ENCODE results near the gene RTF2.

DNA sequence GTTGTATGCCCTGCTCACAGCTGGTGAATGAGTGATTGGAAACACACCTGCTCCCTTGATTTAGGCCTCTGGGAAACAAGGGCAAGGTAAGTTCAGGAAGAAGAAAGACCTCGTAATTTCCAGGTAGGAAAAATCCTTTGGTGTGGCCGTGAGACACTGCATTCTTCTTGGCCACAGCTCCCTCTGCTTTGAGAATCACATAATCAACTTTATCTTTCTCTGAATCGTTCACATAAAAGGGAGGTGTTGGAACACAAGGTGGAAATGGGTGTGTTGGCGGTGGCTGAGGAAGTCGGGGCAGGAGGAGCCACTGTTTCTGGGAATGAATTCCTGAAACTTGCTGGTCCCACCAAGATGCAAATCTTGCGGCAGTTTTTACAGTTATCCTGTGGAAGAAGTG lies 90.5 kb downstream of the RTF2 start:
- TF ChIP-seq, protein P1, sequence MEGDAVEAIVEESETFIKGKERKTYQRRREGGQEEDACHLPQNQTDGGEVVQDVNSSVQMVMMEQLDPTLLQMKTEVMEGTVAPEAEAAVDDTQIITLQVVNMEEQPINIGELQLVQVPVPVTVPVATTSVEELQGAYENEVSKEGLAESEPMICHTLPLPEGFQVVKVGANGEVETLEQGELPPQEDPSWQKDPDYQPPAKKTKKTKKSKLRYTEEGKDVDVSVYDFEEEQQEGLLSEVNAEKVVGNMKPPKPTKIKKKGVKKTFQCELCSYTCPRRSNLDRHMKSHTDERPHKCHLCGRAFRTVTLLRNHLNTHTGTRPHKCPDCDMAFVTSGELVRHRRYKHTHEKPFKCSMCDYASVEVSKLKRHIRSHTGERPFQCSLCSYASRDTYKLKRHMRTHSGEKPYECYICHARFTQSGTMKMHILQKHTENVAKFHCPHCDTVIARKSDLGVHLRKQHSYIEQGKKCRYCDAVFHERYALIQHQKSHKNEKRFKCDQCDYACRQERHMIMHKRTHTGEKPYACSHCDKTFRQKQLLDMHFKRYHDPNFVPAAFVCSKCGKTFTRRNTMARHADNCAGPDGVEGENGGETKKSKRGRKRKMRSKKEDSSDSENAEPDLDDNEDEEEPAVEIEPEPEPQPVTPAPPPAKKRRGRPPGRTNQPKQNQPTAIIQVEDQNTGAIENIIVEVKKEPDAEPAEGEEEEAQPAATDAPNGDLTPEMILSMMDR (conservative IDR thresholded peaks at IDR 0.05 in 1 of 2, IDR thresholded peaks at IDR 0.05 in 1 of 2; ENCODE audit: low read depth in 1 of 2, low read length in 2 of 2) = no peak
- no peak for TF ChIP-seq EZH2 (IDR thresholded peaks at IDR 0.05; ENCODE audit: low read length, missing control alignments)
